GDM1 (cell line): ENCODE results near the gene FERMT1.
"Not testable (repeated sequence)": the region's sequence is repeated elsewhere in the genome, so short reads cannot be mapped to it uniquely, and the experiment has no call there.

Source experiments
- DNase-seq: peaks from one replicate; lab custom pipeline; 2025; lab: John Stamatoyannopoulos, UW

Gene FERMT1

DNA sequence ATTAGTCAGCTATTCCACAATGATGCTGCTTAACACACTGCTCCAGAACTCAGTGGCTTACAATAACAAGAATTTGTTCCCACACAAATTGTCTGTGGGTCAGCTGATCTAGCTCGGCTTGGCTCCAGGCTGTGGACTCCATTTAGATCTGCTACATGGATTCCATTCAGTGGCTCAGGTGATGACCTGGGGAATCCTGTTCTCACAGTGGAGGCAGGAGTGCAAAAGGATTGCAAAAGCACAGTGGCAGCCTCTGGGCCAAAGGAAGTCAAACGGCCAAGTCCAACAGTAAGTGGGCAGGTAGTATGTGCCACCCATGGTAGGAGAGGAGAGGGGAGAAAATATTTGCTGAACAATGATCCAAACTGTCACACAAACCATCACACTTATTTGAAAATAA lies 53.2 kb downstream of the FERMT1 start:
- no peak for DNase-seq

DNA sequence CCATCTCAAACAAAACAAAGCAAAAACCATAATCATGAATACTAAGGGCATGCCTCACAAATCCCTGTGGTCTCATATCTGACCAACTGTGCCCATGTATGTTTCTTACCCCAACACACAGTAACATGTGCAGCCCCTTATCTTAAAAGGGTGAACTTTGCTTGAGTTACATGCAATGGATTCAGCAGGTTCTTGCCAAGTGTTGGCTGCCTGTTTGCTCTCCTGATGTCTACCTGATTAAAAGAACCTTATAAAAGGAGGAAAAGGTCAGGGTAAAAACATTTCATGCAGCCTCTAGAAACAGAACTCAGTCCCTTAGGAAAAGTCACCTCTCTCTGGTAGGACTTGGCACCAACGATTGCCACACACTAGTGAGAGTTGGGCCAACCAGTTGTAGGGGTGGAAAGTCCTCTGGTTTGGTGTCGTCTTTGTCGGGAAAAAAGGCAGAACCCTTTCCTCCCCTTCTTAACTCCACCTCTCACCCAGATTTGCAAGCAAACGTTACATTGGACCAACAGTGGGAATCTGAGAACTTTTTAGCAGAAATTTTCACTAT lies 55.0 kb downstream of the FERMT1 start:
- DNase-seq, result no peak

DNA sequence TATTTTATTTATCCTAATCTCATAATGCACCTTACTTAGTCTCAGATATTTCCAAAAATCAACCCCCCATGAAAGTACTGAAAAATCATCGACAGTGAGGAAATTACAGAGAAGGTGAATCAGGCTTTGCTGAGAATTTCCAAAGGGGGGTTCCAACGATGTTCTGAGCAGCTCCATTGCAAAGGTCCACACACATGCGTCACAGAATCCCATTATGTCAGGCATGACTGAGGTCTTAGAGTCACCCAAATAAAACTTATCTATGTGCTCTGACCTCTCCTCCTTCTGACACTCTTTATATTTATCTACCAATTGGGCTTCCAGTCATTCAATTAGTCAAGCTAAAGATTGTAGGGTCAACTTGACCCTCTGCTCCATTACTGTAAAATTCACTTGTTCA lies 56.2 kb downstream of the FERMT1 start:
- DNase-seq, result no peak

- no peak for DNase-seq
These were observed 61.3 kb downstream of the FERMT1 start for GRCh38 chr20:6061544-6061943.

- DNase-seq, result no peak
These were observed 62.6 kb downstream of the FERMT1 start for GRCh38 chr20:6060213-6060612.

GRCh38 chr20:6058684-6059295 lies 64.0 kb downstream of the FERMT1 start:
- DNase-seq, result no peak

DNA sequence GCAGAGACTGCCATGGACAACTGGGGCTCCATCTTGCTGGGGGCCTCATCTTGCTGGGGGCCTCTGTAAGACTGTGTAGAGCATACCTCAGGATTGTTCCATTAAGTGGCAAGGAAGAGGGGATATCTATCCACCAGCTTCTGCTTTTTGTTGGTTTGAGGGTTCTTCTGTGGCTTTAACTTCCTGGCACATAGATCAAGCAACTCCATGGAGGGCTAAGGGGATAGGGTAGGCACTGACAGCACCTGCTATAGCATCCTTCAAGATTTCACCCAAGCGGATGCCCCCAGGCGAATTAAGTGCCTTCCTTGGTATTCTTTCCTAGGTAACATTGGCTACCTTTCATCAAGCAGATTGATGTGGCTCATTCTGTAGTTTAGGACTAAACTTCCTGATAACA lies 65.1 kb downstream of the FERMT1 start:
- peak; percentile 61 for DNase-seq

DNA sequence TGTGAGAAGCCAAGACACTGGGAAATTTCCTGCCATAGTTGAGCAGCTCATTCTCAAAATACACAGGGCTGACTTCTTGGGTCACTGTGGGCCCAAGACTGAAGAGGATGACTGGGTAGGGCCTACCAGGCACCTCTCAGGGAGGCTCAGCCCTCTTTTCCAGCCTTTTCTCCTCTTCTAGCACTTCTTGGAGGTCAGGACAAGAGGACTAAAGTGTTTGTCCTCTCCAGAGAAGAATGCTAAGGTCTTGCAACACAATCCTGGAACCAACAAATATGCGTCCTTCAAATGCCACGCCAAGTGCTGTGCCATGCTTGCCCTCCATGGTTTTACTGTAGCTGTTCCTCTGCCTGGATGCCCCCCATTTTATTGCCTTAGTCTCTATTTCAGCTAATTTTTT lies 65.7 kb downstream of the FERMT1 start:
- no peak for DNase-seq

DNA sequence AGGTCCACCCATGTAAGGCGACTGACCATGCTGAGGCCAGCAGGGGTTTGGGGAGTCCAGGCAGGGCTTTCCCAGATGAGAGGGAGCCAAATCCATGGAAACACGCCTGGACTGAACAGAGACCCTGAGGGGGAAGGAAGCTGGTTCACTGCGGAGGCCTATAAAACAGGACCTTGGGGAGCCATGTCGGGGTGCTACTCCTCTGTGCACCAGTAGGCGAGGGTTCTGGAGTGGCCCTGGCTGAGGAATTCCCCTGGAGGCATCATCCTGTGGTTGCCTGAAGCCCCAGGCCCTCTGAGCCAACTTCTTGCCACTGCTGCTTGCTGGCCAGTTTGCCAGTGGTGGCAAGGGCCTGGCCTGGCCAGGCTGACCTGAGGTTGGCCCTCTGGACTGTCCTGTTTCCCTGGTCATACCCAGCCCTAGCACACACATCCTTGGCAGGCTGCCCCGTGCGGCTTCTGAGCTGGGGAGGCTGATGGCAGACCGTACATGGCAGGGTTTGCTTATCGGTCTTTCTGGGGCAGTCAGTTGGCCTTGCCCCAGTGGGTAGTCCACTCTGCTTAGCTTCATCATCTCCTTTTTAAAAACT lies 66.8 kb downstream of the FERMT1 start:
- no peak for DNase-seq

DNA sequence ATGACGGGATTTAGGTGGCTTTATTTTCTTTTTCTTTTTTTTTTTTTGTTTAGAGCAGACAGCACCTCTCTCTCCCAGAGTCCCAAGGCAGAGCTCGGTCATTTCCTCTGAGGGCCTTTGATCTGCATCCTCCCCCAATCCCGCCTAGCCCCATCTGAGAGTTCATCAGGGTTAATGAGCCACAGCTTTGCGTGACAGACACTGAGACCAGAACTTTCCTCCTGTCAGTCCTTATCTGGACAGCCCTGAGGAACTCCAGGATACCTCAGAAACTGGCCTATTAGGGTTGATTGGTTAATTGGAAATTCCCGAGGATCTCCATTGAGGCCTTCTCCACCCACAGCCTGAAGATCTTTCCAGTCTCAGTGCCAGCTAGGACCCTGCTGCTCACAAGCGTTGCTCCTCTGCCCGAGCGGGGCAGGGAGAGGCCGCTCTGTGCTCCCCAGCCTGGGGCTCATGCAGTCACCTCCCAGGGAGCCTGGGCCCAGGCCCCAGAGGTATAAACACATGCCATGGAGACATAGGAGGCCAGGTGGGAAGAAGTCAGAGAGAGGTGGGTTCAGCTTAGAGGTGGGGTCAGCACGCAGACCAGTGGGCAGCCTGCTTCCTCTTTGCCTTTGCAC lies 67.6 kb downstream of the FERMT1 start:
- no peak for DNase-seq

- DNase-seq, result not testable (repeated sequence)
These were observed 68.2 kb downstream of the FERMT1 start for GRCh38 chr20:6054689-6055051.

DNA sequence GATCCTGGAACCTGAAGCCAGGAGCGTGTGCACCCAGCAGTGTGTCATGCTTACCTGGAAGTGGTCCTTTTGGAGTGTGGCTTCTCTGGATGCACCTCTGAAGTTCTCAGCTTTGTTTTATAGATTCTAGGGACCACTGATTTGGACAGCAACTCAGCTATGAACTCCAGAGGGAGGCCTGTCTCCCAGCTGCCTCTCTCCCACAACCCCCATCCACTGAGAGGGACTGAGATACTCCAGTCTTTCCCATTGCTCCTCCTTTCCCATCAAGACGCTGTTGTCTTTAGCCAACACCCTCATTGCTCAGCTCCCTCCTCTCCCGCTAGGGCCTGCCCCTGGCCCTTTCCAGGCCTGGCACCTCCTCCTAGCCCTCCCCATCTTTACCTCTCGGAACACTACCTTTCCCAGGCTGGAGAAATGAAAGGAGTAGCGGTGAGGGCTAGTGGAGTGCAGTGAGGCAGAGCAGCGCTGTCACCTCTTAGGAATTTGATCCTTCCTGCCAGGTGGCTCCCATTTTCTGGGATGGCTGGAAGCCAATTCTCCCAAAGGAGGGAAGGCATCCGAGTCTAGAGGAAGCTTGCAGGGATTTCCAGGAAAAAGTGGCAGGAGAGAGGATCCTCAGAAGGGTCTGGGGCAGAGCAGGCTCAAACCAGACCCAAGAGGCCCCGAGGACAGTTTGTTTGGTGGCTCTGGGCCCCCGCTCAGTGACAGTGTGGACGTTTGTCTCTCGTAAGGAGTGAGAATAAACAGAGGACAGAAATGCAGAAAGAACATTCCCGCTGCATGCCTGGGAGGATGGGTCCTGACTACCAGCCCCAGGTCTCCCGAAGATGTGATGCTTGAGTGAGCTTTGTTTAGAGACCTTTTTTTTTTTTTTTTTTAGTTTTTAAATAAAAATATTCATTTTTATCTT lies 68.8 kb downstream of the FERMT1 start, which contains the start of gene LRRN4:
Gene LRRN4 (minus strand): TSS at position 285 of the 913 bp plus-strand sequence. CDS start 1,261 bp downstream, outside the sequence.
- no peak for DNase-seq

DNA sequence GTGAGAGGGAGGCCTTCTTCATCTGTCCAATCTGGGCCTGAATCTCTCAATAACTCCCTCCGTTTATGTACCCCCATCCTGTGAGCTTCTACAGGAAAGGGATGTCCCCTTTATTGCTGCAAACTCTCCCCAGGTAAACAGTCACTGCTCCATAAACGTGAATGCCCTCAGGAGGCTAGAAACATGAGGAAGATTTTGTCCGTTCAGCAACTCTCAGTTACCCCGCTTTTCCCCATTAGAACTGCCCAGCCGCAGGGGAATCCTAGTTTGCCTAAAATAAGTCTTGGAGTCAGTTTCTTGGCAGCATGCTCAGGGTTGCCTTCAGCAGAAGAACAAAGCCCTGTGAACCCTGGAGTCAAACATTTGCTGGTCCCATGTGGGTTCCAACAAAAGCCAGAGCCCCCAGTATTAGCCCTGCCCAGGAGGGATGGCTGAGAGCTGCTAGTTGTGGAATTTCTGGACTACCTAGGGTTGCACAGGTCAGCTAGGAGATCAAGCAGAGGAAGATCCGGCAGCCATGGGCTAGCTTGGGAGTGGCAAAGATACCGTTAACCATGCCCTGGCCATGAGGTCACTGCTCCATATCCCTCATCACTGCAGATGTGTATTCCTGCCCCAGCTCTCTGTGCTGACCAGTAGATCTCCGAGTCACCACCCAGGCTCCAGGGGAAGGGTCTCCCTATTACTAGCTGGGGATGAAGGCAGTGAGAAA lies 69.6 kb downstream of the FERMT1 start:
- DNase-seq, result no peak

- DNase-seq, result no peak
These were observed 71.3 kb downstream of the FERMT1 start for GRCh38 chr20:6051505-6051904.

DNA sequence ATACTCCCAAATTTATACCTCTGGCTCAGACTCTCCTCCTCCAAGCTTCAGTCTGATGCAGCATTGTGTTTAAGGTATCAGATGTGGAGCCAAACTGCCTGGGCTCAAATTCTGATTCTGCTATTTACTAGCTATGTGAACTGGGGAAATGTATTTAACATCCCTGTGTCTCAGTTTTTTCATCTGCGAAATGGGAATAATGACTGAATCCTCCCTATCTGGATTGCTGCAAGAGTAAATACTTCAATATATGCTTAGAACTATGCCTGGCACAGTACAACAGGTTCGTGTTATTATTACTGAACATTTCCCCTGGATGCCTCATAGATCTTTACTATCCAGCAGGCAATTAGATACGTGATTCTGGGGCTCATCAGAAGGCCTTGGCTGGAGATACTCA lies 74.4 kb downstream of the FERMT1 start:
- DNase-seq, result no peak

- no peak for DNase-seq
These were observed 76.4 kb downstream of the FERMT1 start for GRCh38 chr20:6046432-6046831.

GRCh38 chr20:6045566-6045965 lies 77.3 kb downstream of the FERMT1 start:
- no peak for DNase-seq

DNA sequence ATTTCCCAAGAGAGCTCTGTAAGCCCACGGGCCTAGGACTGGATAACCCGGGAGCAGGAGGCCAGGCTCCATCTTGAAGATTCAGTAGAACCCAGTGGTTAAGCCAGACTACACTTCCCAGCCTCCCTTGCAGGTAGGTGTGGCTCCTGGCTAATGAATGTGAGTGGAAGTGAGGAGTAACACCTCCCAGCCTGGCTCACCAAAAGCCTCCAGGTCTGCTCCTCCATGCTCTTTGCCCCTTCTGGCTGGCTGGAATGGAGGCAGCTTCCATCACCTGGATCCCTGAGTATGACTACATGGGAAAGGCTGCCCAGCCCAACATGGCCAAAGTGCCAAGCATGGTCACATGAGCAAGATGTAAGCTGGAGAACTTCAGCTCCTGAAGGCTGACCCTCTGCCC lies 78.7 kb downstream of the FERMT1 start:
- DNase-seq, result no peak

DNA sequence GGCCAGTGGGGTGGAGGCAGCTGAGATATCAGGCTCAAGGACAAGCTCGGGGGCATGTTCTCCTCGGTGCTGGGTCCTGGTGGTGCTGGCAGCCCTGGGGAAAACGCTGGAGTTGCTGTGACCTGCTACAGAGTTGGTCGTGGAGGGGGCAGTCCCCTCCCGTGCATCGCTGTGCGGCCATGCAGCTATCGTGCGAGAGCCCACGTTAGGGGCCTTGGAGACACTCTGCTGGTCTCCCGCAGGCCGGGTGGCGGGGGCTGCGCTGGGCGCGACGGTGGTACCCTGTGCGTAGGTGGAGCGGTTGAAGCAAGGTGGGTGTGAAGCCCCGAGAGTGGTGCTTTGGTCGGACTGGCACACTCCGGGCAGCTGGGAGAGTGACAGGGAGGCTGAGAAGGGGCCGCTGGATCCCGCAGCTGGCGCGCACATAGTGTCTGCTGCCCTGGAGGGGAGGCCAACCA lies 81.0 kb downstream of the FERMT1 start:
- DNase-seq, result no peak

- DNase-seq, result no peak
These were observed 81.6 kb downstream of the FERMT1 start for GRCh38 chr20:6040958-6041807.

- DNase-seq, result no peak
These were observed 82.3 kb downstream of the FERMT1 start for GRCh38 chr20:6040540-6040939.
